HEK293 (cell line): ENCODE measurements around the gene DDX41.

Source experiments
- BCL11A ChIP-seq: fragments of 450-650 bp; formaldehyde crosslinking; IDR thresholded peaks from 2 replicates; pipeline ENCODE4 v1.5.1; 2016; ENCODE audit warnings: low read depth, missing biosample characterization, missing genetic modification characterization
- HOXD13 ChIP-seq: sonication (generic); formaldehyde crosslinking; IDR thresholded peaks from 2 replicates; pipeline ENCODE4 v1.8.0; 2022; ENCODE audit warnings: missing genetic modification reagents, borderline replicate concordance
- SETDB1 ChIP-seq: IDR thresholded peaks from one replicate; pipeline ENCODE4 v1.6.1; 2017; ENCODE audit warnings: mild to moderate bottlenecking, low read length, moderate library complexity, mixed read lengths; ENCODE audit not compliant: insufficient read length
- ZNF114 ChIP-seq: fragments of 450-650 bp; formaldehyde crosslinking; IDR thresholded peaks from 2 replicates; pipeline ENCODE4 v1.5.0; 2017; ENCODE audit warnings: missing biosample characterization, missing genetic modification characterization
- ZNF140 ChIP-seq: fragments of 450-650 bp; formaldehyde crosslinking; IDR thresholded peaks from 2 replicates; pipeline ENCODE4 v1.5.1; 2016; ENCODE audit warnings: missing biosample characterization, missing genetic modification characterization
- ZNF350 ChIP-seq: fragments of 450-650 bp; formaldehyde crosslinking; IDR thresholded peaks from 2 replicates; pipeline ENCODE4 v1.5.0; 2017; ENCODE audit warnings: missing biosample characterization, mild to moderate bottlenecking, missing genetic modification characterization
- TF ChIP-seq, protein P1 (sequence below): fragments of 450-650 bp; formaldehyde crosslinking; IDR thresholded peaks from 2 replicates; pipeline ENCODE4 v1.5.1; 2016; ENCODE audit warnings: missing biosample characterization, missing genetic modification characterization

DNA sequence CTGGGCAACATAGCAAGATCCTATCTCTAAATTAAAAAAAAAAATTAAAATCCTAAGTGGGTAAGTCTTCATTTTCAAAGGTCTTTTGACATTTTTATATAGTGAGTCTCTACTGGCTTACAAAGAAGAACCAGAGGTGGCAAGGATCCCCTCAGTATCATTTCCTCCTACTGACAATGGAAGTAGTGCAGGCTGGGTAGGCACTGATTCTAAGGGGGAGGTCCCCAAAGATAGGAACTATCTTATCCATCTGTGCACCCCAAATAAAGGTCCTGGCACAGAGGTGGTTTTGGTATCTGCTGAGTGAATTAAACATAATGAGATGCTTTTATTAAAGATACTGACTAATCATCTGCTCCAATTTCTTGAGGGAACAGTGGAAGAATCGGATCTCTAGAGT, 33.4 kb upstream of the DDX41 start:
- TF ChIP-seq ZNF350 (tag by site-specific recombination), result no peak
- no peak for TF ChIP-seq ZNF114 (tag by site-specific recombination)
- TF ChIP-seq, protein P1, sequence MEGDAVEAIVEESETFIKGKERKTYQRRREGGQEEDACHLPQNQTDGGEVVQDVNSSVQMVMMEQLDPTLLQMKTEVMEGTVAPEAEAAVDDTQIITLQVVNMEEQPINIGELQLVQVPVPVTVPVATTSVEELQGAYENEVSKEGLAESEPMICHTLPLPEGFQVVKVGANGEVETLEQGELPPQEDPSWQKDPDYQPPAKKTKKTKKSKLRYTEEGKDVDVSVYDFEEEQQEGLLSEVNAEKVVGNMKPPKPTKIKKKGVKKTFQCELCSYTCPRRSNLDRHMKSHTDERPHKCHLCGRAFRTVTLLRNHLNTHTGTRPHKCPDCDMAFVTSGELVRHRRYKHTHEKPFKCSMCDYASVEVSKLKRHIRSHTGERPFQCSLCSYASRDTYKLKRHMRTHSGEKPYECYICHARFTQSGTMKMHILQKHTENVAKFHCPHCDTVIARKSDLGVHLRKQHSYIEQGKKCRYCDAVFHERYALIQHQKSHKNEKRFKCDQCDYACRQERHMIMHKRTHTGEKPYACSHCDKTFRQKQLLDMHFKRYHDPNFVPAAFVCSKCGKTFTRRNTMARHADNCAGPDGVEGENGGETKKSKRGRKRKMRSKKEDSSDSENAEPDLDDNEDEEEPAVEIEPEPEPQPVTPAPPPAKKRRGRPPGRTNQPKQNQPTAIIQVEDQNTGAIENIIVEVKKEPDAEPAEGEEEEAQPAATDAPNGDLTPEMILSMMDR (tag by site-specific recombination), result no peak
- TF ChIP-seq SETDB1, result no peak
- no peak for TF ChIP-seq HOXD13
- TF ChIP-seq BCL11A (tag by site-specific recombination), result no peak
- TF ChIP-seq ZNF140 (tag by site-specific recombination), result no peak
